Activated CD8-positive, alpha-beta T cell treated with anti-CD3 and anti-CD28 coated beads, Interleukin-2, amount 10 ng/mL, durations not matched to agents 7 days and 5 days (primary cell): ENCODE data around the gene MYO1F. TPM values are rescaled to one million over a fixed set of nuclear protein-coding genes. Genes with fewer than 3 reads are reported as not detected.
A peak's percentile ranks its signal among the peaks of the same experiment; 100 is the strongest.
"Not testable (repeated sequence)": the region's sequence is repeated elsewhere in the genome, so short reads cannot be mapped to it uniquely, and the experiment has no call there.

ENCODE experiments used
- ATAC-seq: fragments of 150-1000 bp; cut with Tn5 transposase; one replicate; pipeline ENCODE4 v1.10.0; 2021; ENCODE audit warnings: moderate library complexity
- CTCF ChIA-PET: fragments of 350-600 bp; sonication (Branson Sonifier 250); formaldehyde crosslinking; loops from one replicate; lab custom pipeline; 2021; ENCODE audit warnings: antibody characterized with exemption; lab: Charles Lee
- POLR2A ChIA-PET: fragments of 350-600 bp; sonication (Branson Sonifier 250); formaldehyde crosslinking; loops from one replicate; lab custom pipeline; 2021; ENCODE audit warnings: antibody characterized with exemption; lab: Charles Lee
- DNase-seq: peaks from one replicate; pipeline ENCODE4 v3.0.0-alpha.2; 2020
- H3K27ac Mint-ChIP-seq: one replicate; pipeline ENCODE4 v1.8.0; 2021; ENCODE audit warnings: mild to moderate bottlenecking, mixed read lengths
- H3K27me3 Mint-ChIP-seq: one replicate; pipeline ENCODE4 v1.8.0; 2021; ENCODE audit warnings: low read depth, mixed read lengths
- H3K36me3 Mint-ChIP-seq: one replicate; pipeline ENCODE4 v1.8.0; 2021; ENCODE audit warnings: low read depth, mixed read lengths
- H3K4me1 Mint-ChIP-seq: one replicate; pipeline ENCODE4 v1.8.0; 2021; ENCODE audit warnings: low read depth, mixed read lengths
- H3K4me3 Mint-ChIP-seq: one replicate; pipeline ENCODE4 v1.8.0; 2021; ENCODE audit warnings: mild to moderate bottlenecking, mixed read lengths
- H3K9me3 Mint-ChIP-seq: one replicate; pipeline ENCODE4 v1.8.0; 2022; ENCODE audit warnings: mixed read lengths; ENCODE audit not compliant: insufficient read depth
- total RNA-seq, 2 experiments: library from RNA; stranded (reverse); gene quantifications; one replicate each; pipeline ENCODE4 v1.2.3, GENCODE V29; 2021

Gene MYO1F
- total RNA-seq, 2 experiments from 2014 or later, result 254 to 266 TPM

DNA sequence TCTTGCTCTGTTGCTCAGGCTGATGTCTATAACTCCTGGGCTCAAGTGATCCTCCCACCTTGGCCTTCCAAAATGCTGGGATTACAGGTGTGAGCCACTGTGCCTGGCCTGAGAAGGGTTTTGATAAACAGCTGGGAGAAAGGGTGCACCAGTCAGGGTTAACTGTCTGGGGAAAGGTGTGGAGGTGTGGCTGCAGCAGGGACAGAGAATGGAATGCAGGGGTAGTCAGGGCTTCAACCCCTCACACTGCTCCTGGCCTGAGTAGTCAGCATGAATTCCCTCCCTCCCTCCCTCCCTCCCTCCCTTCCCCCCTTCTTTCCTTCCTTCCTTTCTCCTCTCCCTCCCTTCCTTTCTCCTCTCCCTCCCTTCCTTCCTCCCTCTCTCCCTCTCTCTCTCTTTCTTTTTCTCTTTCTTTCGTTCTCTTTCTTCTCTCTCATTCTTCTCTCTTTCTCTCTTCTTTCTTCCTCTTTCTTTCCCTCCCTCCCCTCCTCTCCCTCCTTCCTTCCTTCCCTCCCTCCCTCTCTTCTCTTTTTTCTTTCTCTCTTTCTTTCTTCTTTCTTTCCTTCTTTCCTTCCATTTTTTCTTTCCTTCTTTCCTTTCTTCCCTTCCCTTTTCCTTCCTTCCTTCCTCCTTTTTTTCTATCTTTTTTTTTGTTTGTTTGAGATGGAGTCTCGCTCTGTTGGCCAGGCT is 16.0 kb downstream of the MYO1F start:
- Mint-ChIP-seq H3K27me3 (no peaks in the 10 kb centered on the region), H3K4me1 (peaks cover 45% of the 10 kb centered on the region), H3K9me3 (no peaks in the 10 kb centered on the region), H3K4me3 (no peak overlapping the region), H3K36me3 (peaks cover 37% of the 10 kb centered on the region), H3K27ac (no peak overlapping the region)
- CTCF ChIA-PET, result interaction anchor here (1.1 kb wide), 1 partner anchor 17 kb away, joined by 5 read pairs; no protein-coding TSS in a partner anchor
- POLR2A ChIA-PET, result no interaction called here
- DNase-seq (no peak), ATAC-seq (no peak)

GRCh38 chr19:8558325-8558724 is 18.9 kb downstream of the MYO1F start:
- POLR2A ChIA-PET, result interaction anchor here (0.7 to 1.0 kb wide), 2 partner anchors 40 to 63 kb away, joined by 3 read pairs; no protein-coding TSS in a partner anchor
- Mint-ChIP-seq H3K36me3 (peaks cover 42% of the 10 kb centered on the region), H3K4me1 (peaks cover 32% of the 10 kb centered on the region), H3K4me3 (no peak overlapping the region), H3K9me3 (no peaks in the 10 kb centered on the region), H3K27ac (peak overlapping the region; percentile 67), H3K27me3 (no peaks in the 10 kb centered on the region)
- CTCF ChIA-PET, result interaction anchor here (0.9 to 3.1 kb wide), 3 partner anchors 11 to 22 kb away, joined by 3 to 23 read pairs (median 7); partner anchors contain the start of gene MYO1F
- ATAC-seq (no peak), DNase-seq (no peak)

- peaks cover 46% of the 10 kb centered on the region for H3K36me3 Mint-ChIP-seq
- peaks cover 35% of the 10 kb centered on the region for H3K4me1 Mint-ChIP-seq
- CTCF ChIA-PET, result interaction anchor here (0.9 to 3.1 kb wide), 3 partner anchors 11 to 23 kb away, joined by 3 to 23 read pairs (median 7); partner anchors contain the start of gene MYO1F
- ATAC-seq, result no peak
- POLR2A ChIA-PET, result interaction anchor here (1.0 kb wide), 1 partner anchor 40 kb away, joined by 3 read pairs; no protein-coding TSS in a partner anchor
- no peaks in the 10 kb centered on the region for H3K27me3 Mint-ChIP-seq
- H3K4me3 Mint-ChIP-seq, result no peak overlapping the region
- peak overlapping the region; percentile 77 for H3K27ac Mint-ChIP-seq
- no peaks in the 10 kb centered on the region for H3K9me3 Mint-ChIP-seq
- DNase-seq, result no peak
Measured at GRCh38 chr19:8557642-8558238, 19.5 kb downstream of the MYO1F start.

DNA sequence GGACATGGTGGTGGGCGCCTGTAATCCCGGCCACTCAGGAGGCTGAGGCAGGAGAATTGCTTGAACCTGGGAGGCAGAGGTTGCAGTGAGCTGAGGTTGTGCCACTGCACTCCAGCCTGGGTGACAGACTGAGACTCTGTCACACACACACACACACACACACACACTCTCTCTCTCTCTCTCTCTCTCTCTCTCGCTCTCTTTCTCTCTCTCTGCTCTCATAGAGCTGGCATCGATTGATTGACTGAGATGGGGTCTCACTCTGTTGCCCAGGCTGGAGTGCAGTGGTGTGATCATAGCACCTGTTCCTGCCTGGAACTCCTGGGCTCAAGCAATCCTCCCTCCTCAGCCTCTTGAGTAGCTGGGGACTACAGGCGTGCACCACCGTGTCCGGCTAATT is 23.5 kb downstream of the MYO1F start:
- Mint-ChIP-seq H3K36me3 (peaks cover 54% of the 10 kb centered on the region), H3K4me1 (peaks cover 18% of the 10 kb centered on the region)
- DNase-seq, H3K9me3 Mint-ChIP-seq, POLR2A ChIA-PET, H3K27ac Mint-ChIP-seq, ATAC-seq, H3K4me3 Mint-ChIP-seq, H3K27me3 Mint-ChIP-seq: not testable (repeated sequence)
- CTCF ChIA-PET, result interaction anchor here (1.1 kb wide), 1 partner anchor 97 kb away, joined by 3 read pairs; no protein-coding TSS in a partner anchor

GRCh38 chr19:8552810-8553209 is 24.4 kb downstream of the MYO1F start:
- CTCF ChIA-PET, result interaction anchor here (0.6 to 1.5 kb wide), 2 partner anchors 23 to 26 kb away, joined by 3 to 4 read pairs; no protein-coding TSS in a partner anchor
- POLR2A ChIA-PET, result no interaction called here
- Mint-ChIP-seq H3K9me3 (no peaks in the 10 kb centered on the region), H3K27ac (peak overlapping the region; percentile 52), H3K4me1 (peaks cover 11% of the 10 kb centered on the region), H3K27me3 (no peaks in the 10 kb centered on the region), H3K36me3 (peaks cover 52% of the 10 kb centered on the region), H3K4me3 (no peak overlapping the region)
- ATAC-seq (no peak), DNase-seq (no peak)

- no peak overlapping the region for H3K4me3 Mint-ChIP-seq
- DNase-seq, result no peak
- POLR2A ChIA-PET, result interaction anchor here (0.6 kb wide), 2 partner anchors 69 to 1012 kb away, joined by 3 to 4 read pairs; no protein-coding TSS in a partner anchor
- H3K4me1 Mint-ChIP-seq, result peaks cover 5% of the 10 kb centered on the region
- H3K27me3 Mint-ChIP-seq, result no peaks in the 10 kb centered on the region
- no peak for ATAC-seq
- CTCF ChIA-PET, result interaction anchor here (1.1 to 1.3 kb wide), 2 partner anchors 28 to 31 kb away, joined by 4 read pairs; no protein-coding TSS in a partner anchor
- peaks cover 60% of the 10 kb centered on the region for H3K36me3 Mint-ChIP-seq
- no peaks in the 10 kb centered on the region for H3K9me3 Mint-ChIP-seq
- H3K27ac Mint-ChIP-seq, result no peak overlapping the region
Measured at GRCh38 chr19:8550070-8550469, 27.2 kb downstream of the MYO1F start.

GRCh38 chr19:8545743-8546142 is 31.5 kb downstream of the MYO1F start:
- H3K4me1 Mint-ChIP-seq, result peaks cover 2% of the 10 kb centered on the region
- no peak overlapping the region for H3K27ac Mint-ChIP-seq
- H3K4me3 Mint-ChIP-seq, result no peak overlapping the region
- POLR2A ChIA-PET, result interaction anchor here (0.6 kb wide), 1 partner anchor 918 kb away, joined by 3 read pairs; no protein-coding TSS in a partner anchor
- no peaks in the 10 kb centered on the region for H3K27me3 Mint-ChIP-seq
- peaks cover 46% of the 10 kb centered on the region for H3K36me3 Mint-ChIP-seq
- H3K9me3 Mint-ChIP-seq, result no peaks in the 10 kb centered on the region
- no peak for ATAC-seq
- no peak for DNase-seq
- CTCF ChIA-PET, result interaction anchor here (1.0 to 2.3 kb wide), 3 partner anchors 33 to 191 kb away, joined by 3 to 10 read pairs (median 8); partner anchors contain the start of gene MYO1F

- H3K4me1 Mint-ChIP-seq, result peaks cover 2% of the 10 kb centered on the region
- ATAC-seq (no peak), DNase-seq (no peak)
- ChIA-PET POLR2A (no interaction called here), CTCF (interaction anchor here (2.3 kb wide), 1 partner anchor 34 kb away, joined by 10 read pairs; the partner anchor contains the start of gene MYO1F)
- no peaks in the 10 kb centered on the region for H3K27me3 Mint-ChIP-seq
- H3K27ac Mint-ChIP-seq, result no peak overlapping the region
- H3K4me3 Mint-ChIP-seq, result no peak overlapping the region
- no peaks in the 10 kb centered on the region for H3K9me3 Mint-ChIP-seq
- H3K36me3 Mint-ChIP-seq, result peaks cover 45% of the 10 kb centered on the region
Measured at GRCh38 chr19:8544168-8544567, 33.1 kb downstream of the MYO1F start.

- no peak overlapping the region for H3K27ac Mint-ChIP-seq
- ChIA-PET POLR2A (interaction anchor here (1.2 kb wide), 1 partner anchor 26 kb away, joined by 3 read pairs; the partner anchor contains the start of gene ZNF414), CTCF (no interaction called here)
- H3K27me3 Mint-ChIP-seq, result no peaks in the 10 kb centered on the region
- DNase-seq, result no peak
- ATAC-seq, result no peak
- no peaks in the 10 kb centered on the region for H3K9me3 Mint-ChIP-seq
- H3K4me1 Mint-ChIP-seq, result no peaks in the 10 kb centered on the region
- peaks cover 43% of the 10 kb centered on the region for H3K36me3 Mint-ChIP-seq
- H3K4me3 Mint-ChIP-seq, result no peak overlapping the region
Measured at GRCh38 chr19:8539621-8540149, 37.6 kb downstream of the MYO1F start.

DNA sequence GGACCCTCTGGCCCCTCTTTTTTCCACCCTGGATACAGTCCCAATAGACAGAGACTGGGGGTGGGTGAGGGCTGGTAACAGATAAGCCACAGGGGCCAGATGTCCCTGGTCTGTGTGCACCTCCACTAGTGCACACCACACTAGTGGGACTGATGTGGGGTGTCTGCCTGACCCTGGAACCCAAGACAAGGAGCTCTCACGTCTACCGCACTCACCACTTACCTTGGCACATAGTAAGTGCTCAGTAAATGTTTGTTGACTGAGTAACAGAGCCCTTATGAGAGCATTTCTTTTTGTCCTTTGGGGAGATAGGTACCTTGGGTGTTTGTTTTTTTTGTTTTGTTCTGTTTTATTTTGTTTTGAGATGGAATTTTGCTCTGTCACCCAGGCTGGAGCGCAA is 40.1 kb downstream of the MYO1F start:
- no peaks in the 10 kb centered on the region for H3K4me1 Mint-ChIP-seq
- no peak overlapping the region for H3K4me3 Mint-ChIP-seq
- no peaks in the 10 kb centered on the region for H3K27me3 Mint-ChIP-seq
- ChIA-PET POLR2A (interaction anchor here (0.8 kb wide), 1 partner anchor 24 kb away, joined by 3 read pairs; the partner anchor contains the start of gene ZNF414), CTCF (no interaction called here)
- DNase-seq (no peak), ATAC-seq (no peak)
- no peaks in the 10 kb centered on the region for H3K9me3 Mint-ChIP-seq
- H3K27ac Mint-ChIP-seq, result no peak overlapping the region
- H3K36me3 Mint-ChIP-seq, result peaks cover 48% of the 10 kb centered on the region

GRCh38 chr19:8536282-8536681 is 41.0 kb downstream of the MYO1F start:
- ATAC-seq, result no peak
- Mint-ChIP-seq H3K27ac (peak overlapping the region; percentile 13), H3K4me1 (no peaks in the 10 kb centered on the region), H3K9me3 (no peaks in the 10 kb centered on the region), H3K36me3 (peaks cover 51% of the 10 kb centered on the region), H3K27me3 (no peaks in the 10 kb centered on the region), H3K4me3 (no peak overlapping the region)
- POLR2A ChIA-PET, result no interaction called here
- CTCF ChIA-PET, result no interaction called here
- DNase-seq, result no peak
